GM21528 (cell line): ENCODE results near the gene DDX41.
"Not testable (repeated sequence)": the region's sequence is repeated elsewhere in the genome, so short reads cannot be mapped to it uniquely, and the experiment has no call there.

Source experiments
- ATAC-seq: cut with Tn5 transposase; IDR thresholded peaks from one replicate; pipeline ENCODE4 v1.9.1; 2021; ENCODE audit warnings: mild to moderate bottlenecking, moderate library complexity; ENCODE audit not compliant: unreplicated experiment, low FRiP score

The DDX41 gene

DNA sequence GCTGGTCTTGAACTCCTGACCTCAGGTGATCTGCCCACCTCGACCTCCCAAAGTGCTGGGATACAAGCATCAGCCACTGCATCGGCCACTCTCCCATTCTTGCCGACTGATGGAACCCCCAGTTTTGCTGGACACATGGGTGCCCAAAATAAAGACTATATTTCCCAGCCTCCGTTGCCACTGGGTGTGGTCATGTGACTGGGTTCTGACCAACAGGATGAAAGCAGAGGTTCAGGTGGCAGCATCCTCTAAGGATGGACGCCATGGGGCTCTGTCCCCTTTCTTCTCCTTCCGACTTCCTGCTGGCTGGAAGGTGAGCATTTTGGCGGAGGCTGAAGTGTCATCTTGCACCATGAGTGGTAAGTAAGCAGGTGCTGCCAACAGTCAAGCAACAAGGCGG lies 29.6 kb downstream of the DDX41 start:
- ATAC-seq = no peak

DNA sequence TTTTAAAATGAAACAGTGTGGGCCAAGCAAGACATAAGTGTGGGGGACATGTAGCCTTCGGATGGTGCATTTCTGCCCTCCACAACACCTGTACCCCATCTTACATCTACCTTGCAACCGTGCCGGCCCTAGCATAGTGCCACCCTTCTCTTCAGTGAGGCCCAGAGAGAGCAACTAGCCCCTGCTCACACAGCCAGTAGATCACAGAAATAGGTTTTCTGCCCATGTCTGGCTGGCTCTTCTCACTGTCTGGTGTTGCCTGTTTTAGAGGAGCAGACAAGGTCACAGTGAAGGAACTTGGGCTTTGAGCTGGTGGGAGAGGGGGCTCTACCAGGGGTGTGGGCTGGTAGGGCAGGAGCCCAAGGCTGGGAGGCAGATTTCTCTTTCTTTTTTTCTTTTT lies 30.5 kb downstream of the DDX41 start:
- no peak for ATAC-seq

DNA sequence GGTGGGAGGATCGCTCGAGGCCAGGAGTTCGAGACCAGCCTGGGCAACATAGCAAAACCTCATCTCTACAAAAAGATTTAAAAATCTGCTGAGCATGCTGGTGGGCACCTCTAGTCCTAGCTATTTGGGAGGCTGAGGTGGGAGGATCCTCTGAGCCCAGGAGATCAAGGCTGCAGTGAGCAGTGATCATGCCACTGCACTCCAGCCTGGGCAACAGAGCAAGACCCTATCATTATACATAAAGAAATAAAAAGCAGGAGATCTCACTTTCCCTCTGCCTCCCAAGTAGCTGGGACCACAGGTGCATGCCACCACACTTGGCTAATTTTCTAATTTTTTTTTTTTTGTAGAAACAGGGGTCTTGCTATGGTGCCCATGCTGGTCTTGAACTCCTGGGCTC lies 31.0 kb downstream of the DDX41 start:
- ATAC-seq = not testable (repeated sequence)

DNA sequence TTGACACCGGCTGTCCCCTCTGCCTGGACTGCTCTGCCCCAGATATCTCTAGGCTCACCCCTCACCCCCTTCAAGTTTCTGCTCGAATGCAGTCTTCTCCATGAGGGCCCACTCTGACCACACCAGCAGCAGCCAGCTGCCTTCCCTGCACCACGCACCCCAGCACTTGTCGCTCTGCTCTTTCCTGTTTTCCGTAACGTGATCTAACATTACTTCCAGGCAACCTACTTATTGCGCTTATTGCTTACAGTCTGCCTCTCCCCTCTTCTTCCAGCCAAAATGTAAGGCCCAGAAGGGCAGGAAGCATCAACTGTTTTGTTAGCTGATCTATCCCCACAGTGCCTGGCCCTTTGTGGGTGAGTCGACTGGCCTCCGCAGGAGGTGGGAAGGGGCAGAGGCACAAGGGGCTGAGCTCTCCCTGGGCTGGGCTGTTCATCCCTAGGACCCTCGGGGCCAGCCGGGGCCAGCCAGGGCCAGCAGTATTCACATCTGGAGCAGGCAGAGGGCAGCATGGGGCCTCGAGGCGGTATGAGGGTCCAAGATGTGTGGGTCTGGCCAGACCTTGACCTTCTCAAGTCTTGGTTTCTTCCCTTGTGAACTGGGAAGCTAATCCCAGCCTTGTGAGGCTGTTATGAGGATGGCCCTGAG lies 31.7 kb downstream of the DDX41 start:
- no peak for ATAC-seq

DNA sequence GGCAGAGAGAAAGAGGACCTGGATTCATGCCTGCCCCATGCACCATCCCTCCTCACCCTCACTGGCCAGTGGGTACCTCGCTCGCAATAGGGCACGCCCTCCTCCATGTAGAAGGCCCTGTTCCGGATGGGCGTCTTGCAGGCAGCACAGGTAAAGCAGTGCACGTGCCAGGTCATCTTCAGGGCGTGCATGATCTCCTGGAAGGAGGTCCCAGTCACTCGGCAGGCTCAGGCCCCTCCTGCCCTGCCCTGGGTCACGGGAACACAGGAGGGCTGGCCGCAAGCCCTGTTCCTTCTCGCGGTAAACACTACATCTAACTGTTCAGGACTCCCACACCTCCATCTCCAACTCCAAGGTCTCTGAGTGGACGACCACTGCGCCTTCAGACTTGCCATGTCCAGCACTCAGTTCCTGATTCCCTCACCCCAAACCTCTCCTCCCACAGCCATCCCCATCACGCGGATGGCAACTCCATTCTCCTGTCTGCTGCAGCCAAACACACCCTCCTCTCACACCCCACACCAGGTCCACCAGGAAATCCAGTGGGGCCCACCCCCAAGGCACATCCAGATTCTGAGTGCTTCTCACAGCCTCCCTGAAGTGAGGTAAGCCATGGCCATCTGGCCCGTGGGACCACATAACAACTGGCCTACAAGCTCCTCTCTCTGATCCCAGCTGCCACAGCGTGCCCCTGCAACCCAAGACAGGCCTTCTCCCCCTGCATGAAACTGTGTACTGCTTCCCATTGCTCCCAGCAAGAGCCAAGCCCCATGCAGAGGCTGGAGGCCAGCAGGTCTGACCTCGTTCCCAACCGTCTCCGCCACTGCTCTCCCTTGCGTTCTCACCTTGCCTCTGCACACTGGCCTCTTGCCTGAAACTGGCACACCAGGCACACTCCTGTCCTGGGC lies 32.5 kb downstream of the DDX41 start:
- no peak for ATAC-seq

GRCh38 chr5:177483042-177483441 lies 33.7 kb downstream of the DDX41 start:
- no peak for ATAC-seq

DNA sequence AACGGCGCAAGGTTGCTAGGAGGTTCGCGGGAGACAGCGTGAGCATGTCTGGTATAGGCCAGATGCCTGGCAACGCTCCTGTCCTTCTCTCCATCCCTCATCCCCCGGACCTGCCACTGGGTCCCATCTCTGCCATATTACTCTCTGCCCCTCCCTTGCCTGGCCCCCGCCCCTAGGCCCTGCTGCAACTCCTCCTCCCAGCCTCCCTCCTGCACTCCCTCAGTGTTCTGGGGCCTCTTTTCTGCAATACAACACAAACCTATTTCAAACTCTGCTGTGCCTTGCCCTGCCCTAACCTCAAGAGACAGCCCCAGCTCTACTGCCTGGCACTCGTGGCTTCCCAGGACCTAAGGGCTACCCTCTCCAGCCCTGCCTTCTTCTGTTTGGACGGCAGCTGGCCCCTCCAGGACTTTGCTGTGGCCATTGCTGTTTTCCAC lies 34.4 kb downstream of the DDX41 start:
- ATAC-seq = no peak

DNA sequence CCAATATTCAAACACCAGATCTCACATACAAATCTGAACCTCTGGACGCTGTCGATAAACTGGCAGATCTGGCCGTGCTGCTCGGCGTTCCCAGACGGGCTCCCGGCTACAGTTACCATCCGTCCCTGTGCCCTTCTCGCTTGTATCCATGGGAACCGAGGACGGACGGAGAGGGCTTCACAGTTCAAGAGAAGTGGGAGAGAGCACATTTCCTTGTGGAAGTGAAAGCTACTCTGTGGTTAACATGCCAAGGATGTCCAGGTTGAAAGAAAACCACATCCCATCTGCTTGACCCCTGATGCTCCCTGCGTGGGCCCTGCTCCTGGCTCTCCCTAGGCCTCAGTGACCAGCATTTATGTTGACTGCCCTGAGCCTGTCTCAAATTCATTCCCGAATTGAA lies 37.0 kb downstream of the DDX41 start:
- no peak for ATAC-seq

DNA sequence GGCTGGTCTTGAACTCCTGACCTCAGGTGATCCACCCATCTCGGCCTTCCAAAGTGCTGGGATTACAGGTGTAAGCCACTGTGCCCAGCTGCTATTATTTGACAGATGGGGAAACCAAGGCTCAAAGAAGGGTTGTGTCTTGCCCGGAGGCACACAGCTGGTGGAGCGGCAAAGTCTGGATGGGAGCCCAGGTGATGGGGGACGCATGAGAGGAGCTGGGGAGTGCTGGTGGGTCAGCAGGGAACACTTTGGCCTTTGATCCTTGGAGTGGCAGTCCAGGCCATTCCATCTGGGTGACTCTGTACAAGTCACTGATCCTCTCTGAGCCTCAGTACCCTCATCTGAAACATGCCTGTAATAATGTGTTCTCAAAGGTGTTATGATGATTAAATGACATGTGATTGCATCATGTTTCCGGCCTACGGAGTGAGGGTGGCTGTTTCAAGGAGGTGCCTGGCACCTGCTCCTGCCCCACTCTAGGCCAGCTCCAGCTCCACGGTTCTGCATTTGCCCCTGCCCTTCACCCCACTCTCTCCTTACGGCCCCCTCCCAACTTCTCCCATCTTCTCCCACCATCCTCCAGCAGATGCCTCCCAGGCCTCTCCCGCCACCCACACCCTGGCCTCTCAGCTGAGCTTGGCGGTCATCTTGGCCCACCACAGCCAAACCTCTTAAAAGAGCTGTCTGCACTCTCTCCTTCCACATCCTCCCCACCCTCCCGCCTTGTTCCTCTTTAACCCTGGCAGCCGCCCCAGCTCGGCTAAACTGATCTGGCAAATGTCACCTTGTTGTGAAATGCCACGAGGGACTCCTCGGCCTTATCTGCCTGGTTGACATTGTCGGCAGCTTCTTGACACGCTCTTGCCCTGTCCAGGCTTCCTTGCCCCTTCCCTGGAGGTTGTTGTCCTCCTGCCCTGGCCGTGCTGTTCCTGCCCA lies 37.8 kb downstream of the DDX41 start:
- ATAC-seq = no peak

- no peak for ATAC-seq
Measured at GRCh38 chr5:177477701-177478477, 38.9 kb downstream of the DDX41 start.

- no peak for ATAC-seq
Measured at GRCh38 chr5:177476531-177477233, 40.1 kb downstream of the DDX41 start.

DNA sequence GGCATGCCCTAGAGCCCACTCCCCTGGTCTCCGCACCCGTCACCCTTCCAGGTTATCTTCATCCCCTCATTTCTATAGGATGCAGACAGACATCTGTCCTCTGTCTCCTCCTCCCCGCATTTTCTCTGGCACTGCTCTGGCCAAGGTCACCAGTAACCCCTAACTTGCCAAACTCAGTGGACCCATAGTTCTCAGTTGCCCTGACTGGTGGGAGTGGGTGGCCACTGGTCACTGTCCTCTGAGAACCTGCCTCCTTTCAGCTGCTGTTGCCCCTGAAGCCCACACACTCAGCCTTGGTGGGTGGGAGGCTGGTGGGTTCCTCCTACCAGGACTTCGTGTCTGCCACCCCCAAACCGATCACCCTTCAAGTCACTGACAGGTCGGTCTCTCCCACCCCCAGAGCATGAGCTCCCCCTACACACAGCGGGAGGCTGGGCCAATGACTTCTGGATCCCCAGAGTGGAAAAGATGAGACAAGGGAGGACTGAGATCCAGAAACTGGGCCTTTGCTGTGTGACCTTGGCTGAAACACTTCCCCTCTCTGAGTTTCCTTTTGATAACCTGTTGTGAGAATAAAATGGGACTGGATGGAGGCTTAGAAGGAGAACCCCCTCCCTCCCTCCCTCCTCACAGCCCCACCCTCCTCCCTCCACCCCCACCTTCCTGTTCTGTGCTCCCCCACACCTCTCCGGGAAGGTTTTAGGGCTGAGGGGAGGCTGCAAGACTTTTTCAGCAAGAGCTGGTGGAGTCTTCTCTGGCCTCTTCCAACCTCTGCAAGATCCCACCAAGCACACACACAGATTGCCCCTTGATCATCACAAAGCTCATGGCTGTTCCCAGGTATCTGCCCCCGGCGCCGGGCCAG lies 41.0 kb downstream of the DDX41 start:
- no peak for ATAC-seq

DNA sequence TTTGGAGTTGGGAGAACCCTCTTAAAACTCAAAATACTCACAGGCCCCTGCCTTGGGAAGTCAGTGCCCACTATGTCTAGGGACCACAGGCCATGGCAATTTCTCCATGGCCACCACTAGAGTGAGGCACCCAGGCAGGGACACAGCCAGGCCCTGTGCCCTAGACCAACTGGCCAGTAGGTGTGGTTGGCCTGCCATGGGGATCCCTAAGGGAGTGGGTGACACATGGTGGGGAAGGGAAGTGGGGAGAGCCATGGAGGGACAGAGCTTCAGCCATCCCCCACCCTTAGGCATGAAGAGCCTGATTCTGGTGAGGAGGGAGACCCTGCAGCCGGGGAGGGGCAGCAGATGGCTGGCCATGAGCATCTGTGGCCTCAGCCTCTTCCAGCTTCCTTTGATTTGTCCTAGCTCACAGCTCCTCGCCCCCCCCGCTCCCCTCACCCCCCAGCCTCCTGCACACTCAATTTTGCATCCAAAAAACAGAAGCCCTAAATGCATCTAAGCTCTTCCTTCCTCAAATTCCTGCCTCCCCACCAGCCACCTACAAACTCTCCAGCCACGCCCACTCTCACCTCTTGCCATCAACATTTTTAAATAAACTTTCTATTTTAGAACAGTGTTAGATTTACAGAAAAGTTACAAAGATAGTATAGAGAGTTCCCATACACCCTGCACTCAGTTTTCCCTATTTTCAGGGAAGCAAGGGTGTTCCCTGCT lies 41.8 kb downstream of the DDX41 start:
- ATAC-seq = no peak

GRCh38 chr5:177474002-177474476 lies 42.7 kb downstream of the DDX41 start:
- ATAC-seq = no peak

GRCh38 chr5:177473443-177474001 lies 43.2 kb downstream of the DDX41 start, which contains the start of gene DBN1:
Gene DBN1, minus strand, starts transcription at chr5:177473634. Its CDS starts 113 bp downstream, at chr5:177473521.
- ATAC-seq = no peak

DNA sequence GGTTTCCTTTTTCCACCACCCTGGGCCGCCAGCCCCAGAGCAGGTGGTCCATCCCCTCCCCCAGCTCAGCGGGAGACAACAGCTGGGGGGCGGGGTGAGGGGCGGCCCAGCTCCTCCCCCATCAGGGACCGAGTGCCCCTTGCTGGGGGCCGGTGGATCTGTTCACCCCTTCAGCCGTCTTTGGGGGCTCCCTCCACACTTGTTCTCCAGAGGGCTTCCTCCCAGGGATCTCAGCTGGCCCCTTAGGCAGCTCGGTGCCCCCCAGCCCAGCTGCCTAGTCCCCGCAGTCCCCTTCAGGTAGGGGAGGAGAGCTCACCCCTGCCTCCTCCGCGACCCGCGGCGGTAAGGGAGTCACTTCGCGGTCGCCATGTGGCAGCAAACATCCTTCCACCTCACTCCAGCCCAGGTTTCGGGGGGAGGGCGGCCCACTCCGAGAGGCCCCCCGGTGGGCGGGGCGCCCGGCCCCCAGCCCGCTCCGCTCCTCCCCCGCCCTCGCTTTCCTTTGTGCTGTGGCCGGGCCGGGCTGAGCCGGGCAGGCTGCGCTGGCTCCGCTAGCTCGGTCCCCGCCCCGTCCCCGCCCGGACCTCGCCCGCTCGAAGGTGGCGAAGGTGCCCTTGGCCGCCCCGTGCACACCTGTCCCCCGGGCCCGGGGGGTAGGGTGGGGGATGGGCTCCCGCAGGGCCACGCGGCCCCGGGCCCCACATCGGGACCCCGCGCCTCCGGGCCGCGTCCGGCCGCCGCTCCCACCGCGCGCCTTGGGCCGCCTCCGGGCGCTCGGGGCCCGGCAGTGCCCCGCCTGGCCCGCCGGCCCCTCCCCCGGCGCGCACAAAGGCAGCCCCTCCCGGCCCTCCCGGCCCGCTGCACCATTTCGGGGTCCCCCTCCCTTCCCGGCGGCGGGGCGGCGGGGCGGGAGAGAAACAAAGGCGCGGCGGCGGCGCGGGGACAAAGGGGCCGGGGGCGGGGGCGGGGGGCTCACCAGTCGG lies 44.0 kb downstream of the DDX41 start:
- no peak for ATAC-seq
